HUES48 (cell line): ENCODE measurements around the gene REPS2.

ENCODE experiments used
- H3K27ac ChIP-seq: one replicate; pipeline ENCODE4 v1.7.0; 2013; ENCODE audit warnings: low read depth, low read length, inconsistent platforms
- H3K27me3 ChIP-seq: 2 replicates; pipeline ENCODE4 v1.6.1; 2013; ENCODE audit warnings: mild to moderate bottlenecking, low read length; ENCODE audit not compliant: control insufficient read depth, insufficient read depth
- H3K36me3 ChIP-seq: 2 replicates; pipeline ENCODE4 v1.6.1; 2013; ENCODE audit warnings: low read length; ENCODE audit not compliant: control insufficient read depth, insufficient read depth
- H3K4me1 ChIP-seq: 2 replicates; pipeline ENCODE4 v1.6.1; 2013; ENCODE audit warnings: mild to moderate bottlenecking, low read length; ENCODE audit not compliant: control insufficient read depth, insufficient read depth
- H3K4me3 ChIP-seq: 2 replicates; pipeline ENCODE4 v1.5.1; 2013; ENCODE audit warnings: mild to moderate bottlenecking, low read depth, low read length
- H3K9ac ChIP-seq: 2 replicates; pipeline ENCODE4 v1.6.1; 2013; ENCODE audit warnings: mild to moderate bottlenecking, low read depth, low read length, moderate library complexity
- H3K9me3 ChIP-seq: 2 replicates; pipeline ENCODE4 v1.6.1; 2013; ENCODE audit warnings: low read length; ENCODE audit not compliant: control insufficient read depth, insufficient read depth

REPS2 gene

GRCh38 chrX:16946361-16946964 is at the start of gene REPS2:
TSS of gene REPS2 (plus strand) at chrX:16946658. CDS start at chrX:16946862, 204 bp downstream.
- 0 out of 2 replicates have a peak, but pooled peaks cover 5% of the 10 kb centered on the region for H3K4me1 ChIP-seq
- no peak within 1 kb of the TSS for H3K9ac ChIP-seq
- H3K27ac ChIP-seq: no peak within 1 kb of the TSS
- H3K36me3 ChIP-seq: no peaks in the 10 kb centered on the region
- no peaks in the 10 kb centered on the region for H3K9me3 ChIP-seq
- H3K27me3 ChIP-seq: peaks cover 30% of the 10 kb centered on the region
- H3K4me3 ChIP-seq: peak within 1 kb of the TSS; percentile 79

- Histone ChIP-seq H3K27me3 (peaks cover 8% of the 10 kb centered on the region; the same call in 1 of the 2 replicates), H3K36me3 (no peaks in the 10 kb centered on the region), H3K9ac (no peak overlapping the region), H3K27ac (no peak overlapping the region), H3K9me3 (no peaks in the 10 kb centered on the region), H3K4me3 (no peak overlapping the region), H3K4me1 (peaks cover 2% of the 10 kb centered on the region; the same call in 1 of the 2 replicates)
These were observed 49.0 kb upstream of the REPS2 start for GRCh38 chrX:16897445-16897844.

- Histone ChIP-seq H3K27me3 (no peaks in the 10 kb centered on the region; the same call in 1 of the 2 replicates), H3K36me3 (no peaks in the 10 kb centered on the region), H3K4me3 (no peak overlapping the region), H3K9ac (no peak overlapping the region), H3K4me1 (no peaks in the 10 kb centered on the region), H3K27ac (no peak overlapping the region), H3K9me3 (no peaks in the 10 kb centered on the region)
These were observed 43.0 kb upstream of the REPS2 start for GRCh38 chrX:16903274-16904022.

DNA sequence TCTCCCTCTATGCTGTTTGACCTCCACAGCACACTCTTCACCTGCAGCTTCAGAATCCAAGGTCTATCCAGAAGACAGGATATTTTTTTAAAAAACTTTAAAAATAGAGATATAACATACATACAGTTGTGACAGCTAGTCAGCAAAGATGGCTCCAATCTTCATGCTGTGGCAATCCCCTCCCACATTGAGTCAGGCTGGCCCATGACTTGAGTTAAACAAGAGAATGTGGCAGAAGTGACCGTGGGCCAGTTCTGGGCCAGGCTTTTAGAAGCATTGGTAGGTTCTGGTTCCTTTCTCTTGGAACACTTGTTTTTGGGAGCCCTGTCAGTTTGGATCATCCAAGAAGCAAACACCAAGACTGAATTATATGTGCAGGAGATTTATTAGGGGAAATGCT is 36.1 kb upstream of the REPS2 start:
- H3K4me1 ChIP-seq: no peaks in the 10 kb centered on the region
- 0 out of 2 replicates have a peak, but pooled peaks cover 11% of the 10 kb centered on the region for H3K27me3 ChIP-seq
- H3K36me3 ChIP-seq: no peaks in the 10 kb centered on the region
- no peak overlapping the region for H3K4me3 ChIP-seq
- H3K9ac ChIP-seq: no peak overlapping the region
- H3K9me3 ChIP-seq: no peaks in the 10 kb centered on the region
- H3K27ac ChIP-seq: no peak overlapping the region

DNA sequence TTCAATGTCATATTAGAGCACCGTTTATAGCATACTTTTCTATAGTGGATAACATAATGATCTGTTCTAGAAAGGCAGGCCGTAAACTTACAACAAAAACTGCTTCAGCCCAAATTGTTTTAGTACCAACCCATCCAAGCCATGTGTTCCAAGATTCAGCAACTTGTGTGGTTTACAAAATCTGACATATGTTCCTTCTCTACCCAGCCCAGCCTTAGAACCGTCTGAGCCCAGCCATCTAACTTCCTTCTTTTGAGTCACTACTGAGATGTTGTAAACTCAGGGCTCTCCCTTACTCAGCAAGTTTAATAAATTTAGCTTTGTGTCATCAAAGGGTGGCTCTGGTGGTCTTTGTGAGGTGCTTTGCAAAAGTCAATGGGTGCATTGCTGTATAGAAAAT is 32.4 kb upstream of the REPS2 start:
- H3K4me3 ChIP-seq: no peak overlapping the region
- H3K36me3 ChIP-seq: no peaks in the 10 kb centered on the region
- H3K27me3 ChIP-seq: peaks cover 17% of the 10 kb centered on the region
- no peak overlapping the region for H3K9ac ChIP-seq
- no peaks in the 10 kb centered on the region for H3K9me3 ChIP-seq
- H3K27ac ChIP-seq: no peak overlapping the region
- H3K4me1 ChIP-seq: peaks cover 7% of the 10 kb centered on the region; the same call in 1 of the 2 replicates

DNA sequence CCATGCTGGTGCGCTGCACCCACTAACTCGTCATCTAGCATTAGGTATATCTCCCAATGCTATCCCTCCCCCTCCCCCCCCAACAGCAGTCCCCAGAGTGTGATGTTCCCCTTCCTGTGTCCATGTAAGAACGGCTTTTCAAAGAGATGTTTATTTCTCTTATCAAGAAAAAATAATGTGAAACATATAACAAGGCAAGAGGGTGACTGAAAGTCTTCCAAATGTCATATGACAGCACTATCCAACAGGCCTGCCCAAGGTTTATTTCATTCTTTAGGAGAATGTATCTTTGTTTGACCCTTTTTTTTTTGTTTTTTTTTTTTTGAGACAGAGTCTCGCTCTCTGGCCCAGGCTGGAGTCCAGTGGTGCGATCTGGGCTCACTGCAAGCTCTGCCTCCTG is 29.9 kb upstream of the REPS2 start:
- Histone ChIP-seq H3K27ac (no peak overlapping the region), H3K4me3 (no peak overlapping the region), H3K4me1 (peaks cover 7% of the 10 kb centered on the region; the same call in 1 of the 2 replicates), H3K9ac (no peak overlapping the region), H3K36me3 (no peaks in the 10 kb centered on the region), H3K9me3 (no peaks in the 10 kb centered on the region), H3K27me3 (peaks cover 21% of the 10 kb centered on the region)

GRCh38 chrX:16917120-16917519 is 29.3 kb upstream of the REPS2 start:
- Histone ChIP-seq H3K9me3 (no peaks in the 10 kb centered on the region), H3K4me1 (peaks cover 7% of the 10 kb centered on the region; the same call in 1 of the 2 replicates), H3K4me3 (no peak overlapping the region), H3K27ac (no peak overlapping the region), H3K9ac (no peak overlapping the region), H3K27me3 (peaks cover 21% of the 10 kb centered on the region), H3K36me3 (no peaks in the 10 kb centered on the region)

DNA sequence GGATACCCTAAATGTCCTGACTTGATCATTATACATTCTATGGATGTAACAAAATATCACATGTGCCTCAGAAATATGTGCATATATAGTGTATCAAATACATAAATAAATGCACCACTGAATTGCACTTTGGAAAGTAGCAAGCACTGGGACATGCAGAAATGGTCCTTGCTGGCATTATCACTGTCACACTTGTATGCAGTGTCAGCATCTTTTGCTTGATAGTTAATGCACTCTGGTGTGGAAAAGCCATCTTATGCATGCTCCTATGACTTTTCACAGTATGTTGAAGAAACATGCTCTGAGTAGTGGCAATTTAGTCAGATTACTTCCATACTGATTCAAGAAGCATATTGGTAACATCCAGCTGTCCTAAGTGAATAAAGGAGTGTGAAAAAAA is 27.5 kb upstream of the REPS2 start:
- Histone ChIP-seq H3K9me3 (no peaks in the 10 kb centered on the region), H3K4me3 (no peak overlapping the region), H3K36me3 (no peaks in the 10 kb centered on the region), H3K27ac (no peak overlapping the region), H3K4me1 (peaks cover 7% of the 10 kb centered on the region; the same call in 1 of the 2 replicates), H3K27me3 (peaks cover 16% of the 10 kb centered on the region), H3K9ac (no peak overlapping the region)

DNA sequence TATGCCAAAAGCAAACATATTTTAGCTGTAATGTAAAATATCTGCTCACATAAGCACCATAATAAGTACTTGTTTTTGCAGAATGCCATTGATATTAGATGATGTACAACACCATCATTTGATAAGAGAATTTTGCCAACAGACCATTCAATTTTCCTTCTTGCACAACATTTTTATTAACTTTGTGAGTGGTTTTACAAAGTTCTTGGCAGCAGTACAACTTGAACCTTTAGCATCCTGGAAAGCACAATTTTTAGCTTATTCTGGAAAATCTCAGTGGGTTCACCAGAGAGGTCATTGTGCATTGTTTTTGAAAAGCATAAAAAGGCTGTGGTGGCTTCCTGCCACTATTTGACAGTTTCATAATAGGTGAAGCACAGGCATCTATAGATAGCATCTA is 26.4 kb upstream of the REPS2 start:
- H3K4me1 ChIP-seq: peaks cover 7% of the 10 kb centered on the region; the same call in 1 of the 2 replicates
- H3K36me3 ChIP-seq: no peaks in the 10 kb centered on the region
- no peak overlapping the region for H3K27ac ChIP-seq
- H3K9ac ChIP-seq: no peak overlapping the region
- H3K27me3 ChIP-seq: peaks cover 10% of the 10 kb centered on the region
- no peaks in the 10 kb centered on the region for H3K9me3 ChIP-seq
- H3K4me3 ChIP-seq: no peak overlapping the region

- Histone ChIP-seq H3K27ac (no peak overlapping the region), H3K27me3 (peaks cover 4% of the 10 kb centered on the region), H3K4me3 (no peak overlapping the region), H3K9ac (no peak overlapping the region), H3K36me3 (no peaks in the 10 kb centered on the region), H3K9me3 (no peaks in the 10 kb centered on the region), H3K4me1 (no peaks in the 10 kb centered on the region)
These were observed 23.3 kb upstream of the REPS2 start for GRCh38 chrX:16923157-16923556.
